ENCODE measurements around the gene EPB41L4A. TPM values are rescaled to one million over a fixed set of nuclear protein-coding genes. Genes with fewer than 3 reads are reported as not detected.

The EPB41L4A gene
- total RNA-seq, 3 donors from 2014 or later: 22.0 to 25.9 (median 22.6) TPM

DNA sequence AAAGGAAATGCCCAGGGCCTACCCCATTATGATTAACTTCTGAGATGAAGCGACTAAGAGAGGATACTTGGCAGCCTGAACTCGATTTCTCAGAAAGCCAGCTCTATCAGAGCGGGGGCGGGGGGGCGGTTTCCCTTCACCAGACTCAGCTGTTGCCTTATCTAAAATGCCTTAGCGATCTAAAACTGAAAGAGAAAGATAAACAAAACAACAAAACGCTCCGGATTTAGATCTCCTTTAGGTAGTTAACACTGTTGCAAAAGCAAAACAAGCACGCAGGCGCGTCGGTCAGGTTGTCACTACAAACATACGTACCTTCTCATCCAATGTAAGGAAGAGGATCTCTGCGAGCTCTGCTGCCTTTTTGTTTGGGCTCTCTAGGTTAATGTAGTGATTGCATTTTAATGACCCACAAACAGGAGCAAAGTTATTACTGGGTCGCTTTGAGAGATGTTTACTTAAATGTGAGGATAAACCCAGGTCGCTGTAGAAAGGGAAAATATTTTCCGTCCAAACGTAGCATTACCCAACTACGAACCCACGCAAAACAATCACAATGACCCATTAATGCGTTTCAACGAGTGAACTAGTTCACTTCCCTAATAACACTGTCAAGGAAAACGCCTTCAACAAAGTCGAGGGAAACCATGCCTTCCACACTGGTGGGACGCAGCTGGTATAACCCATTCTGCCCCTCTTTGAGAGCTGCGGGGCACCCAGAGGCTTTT, 982 bp downstream of the EPB41L4A start:
- H3K9me3 ChIP-seq: no peaks in the 10 kb centered on the region
- DNase-seq (ENCODE audit: low spot score in 2 of 2): peak; percentile 17 to 49
- intact Hi-C loops (cut with DNase I; ENCODE audit: low total_unique reads): no loop called here
- H3K36me3 ChIP-seq: no peaks in the 10 kb centered on the region
- TF ChIP-seq CTCF (IDR thresholded peaks at IDR 0.05) (no peak), POLR2A (IDR thresholded peaks at IDR 0.05) (no peak), POLR2AphosphoS5 (IDR thresholded peaks at IDR 0.05) (no peak)
- H3K4me1 ChIP-seq: no peaks in the 10 kb centered on the region
- H3K27me3 ChIP-seq: no peaks in the 10 kb centered on the region
- H3K27ac ChIP-seq: peak overlapping the region; percentile 70 to 81
- H3K4me3 ChIP-seq: peak overlapping the region; percentile 68 to 85 (median 72)

DNA sequence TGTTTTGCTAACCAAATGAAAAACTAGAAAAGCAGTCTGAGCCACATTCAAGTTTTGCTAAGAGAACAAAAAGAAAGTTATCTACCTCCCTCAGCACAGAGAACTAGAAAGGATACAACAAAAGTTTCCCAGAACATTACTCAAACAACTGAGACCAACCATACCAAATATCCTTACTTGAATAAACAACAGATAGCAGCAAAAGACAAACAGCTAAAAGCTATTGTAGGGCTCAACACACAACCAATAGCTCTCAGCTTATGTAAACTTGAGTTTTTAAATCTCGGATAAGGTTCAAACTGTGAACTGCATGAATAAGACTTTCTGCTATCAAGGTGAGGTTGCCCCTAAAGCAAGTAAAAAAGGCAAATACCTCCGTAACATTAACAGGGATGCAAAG, 3.5 kb downstream of the EPB41L4A start:
- Histone ChIP-seq H3K9me3 (no peaks in the 10 kb centered on the region), H3K27ac (no peak overlapping the region), H3K4me3 (no peak overlapping the region), H3K36me3 (no peaks in the 10 kb centered on the region), H3K27me3 (no peaks in the 10 kb centered on the region), H3K4me1 (no peaks in the 10 kb centered on the region)
- TF ChIP-seq POLR2AphosphoS5 (IDR thresholded peaks at IDR 0.05): no peak
- no peak for TF ChIP-seq CTCF (IDR thresholded peaks at IDR 0.05)
- TF ChIP-seq POLR2A (IDR thresholded peaks at IDR 0.05): no peak
- intact Hi-C loops (cut with DNase I; ENCODE audit: low total_unique reads): no loop called here
- no peak for DNase-seq (ENCODE audit: low spot score in 2 of 2)

DNA sequence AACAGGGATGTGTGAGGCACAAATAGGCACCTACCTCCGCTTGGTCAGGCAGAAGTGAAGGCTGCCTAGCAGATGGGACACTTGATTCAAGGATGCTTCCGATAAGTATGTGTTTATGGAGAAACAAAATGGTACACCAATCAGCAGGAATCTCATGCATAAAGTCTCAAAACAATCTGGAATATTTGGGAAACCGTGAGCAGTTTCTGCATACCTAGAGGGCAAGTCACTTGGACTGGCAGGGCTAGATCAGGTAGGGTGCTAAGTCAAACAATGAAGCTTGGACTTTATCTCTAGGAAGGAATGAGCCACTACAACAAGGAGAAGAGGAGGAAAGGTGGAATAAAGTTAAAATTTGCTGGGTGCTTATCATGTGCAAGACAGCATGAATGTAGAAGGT, 5.5 kb downstream of the EPB41L4A start:
- H3K36me3 ChIP-seq: no peaks in the 10 kb centered on the region
- no peaks in the 10 kb centered on the region for H3K4me1 ChIP-seq
- no peaks in the 10 kb centered on the region for H3K27me3 ChIP-seq
- no peak for TF ChIP-seq CTCF (IDR thresholded peaks at IDR 0.05)
- TF ChIP-seq POLR2A (IDR thresholded peaks at IDR 0.05): no peak
- TF ChIP-seq POLR2AphosphoS5 (IDR thresholded peaks at IDR 0.05): no peak
- intact Hi-C loops (cut with DNase I; ENCODE audit: low total_unique reads): no loop called here
- H3K9me3 ChIP-seq: no peaks in the 10 kb centered on the region
- DNase-seq (ENCODE audit: low spot score in 2 of 2): no peak
- H3K27ac ChIP-seq: no peak overlapping the region
- no peak overlapping the region for H3K4me3 ChIP-seq

DNA sequence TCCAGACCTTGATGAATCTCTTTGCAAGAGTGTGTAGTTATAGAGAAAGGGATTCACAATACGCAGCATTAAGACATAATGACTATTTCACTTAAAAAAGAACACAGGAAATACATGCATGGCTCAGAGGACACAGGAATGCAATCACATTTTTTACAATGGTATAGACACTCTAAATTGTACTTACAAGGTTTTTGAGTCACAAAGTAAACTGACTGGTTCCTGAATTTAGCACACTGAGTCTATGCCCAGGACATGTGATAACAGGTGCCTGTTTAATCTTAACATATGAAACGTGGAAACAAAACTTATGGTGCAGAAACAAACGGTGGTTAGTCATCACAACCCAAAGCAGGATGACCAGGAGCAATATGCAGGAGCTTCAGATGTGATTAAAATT, 6.7 kb downstream of the EPB41L4A start:
- TF ChIP-seq POLR2A (IDR thresholded peaks at IDR 0.05) (no peak), CTCF (IDR thresholded peaks at IDR 0.05) (no peak), POLR2AphosphoS5 (IDR thresholded peaks at IDR 0.05) (no peak)
- Histone ChIP-seq H3K4me1 (no peaks in the 10 kb centered on the region), H3K9me3 (no peaks in the 10 kb centered on the region), H3K4me3 (no peak overlapping the region), H3K27me3 (no peaks in the 10 kb centered on the region), H3K36me3 (no peaks in the 10 kb centered on the region), H3K27ac (no peak overlapping the region)
- DNase-seq (ENCODE audit: low spot score in 2 of 2): no peak
- intact Hi-C loops (cut with DNase I; ENCODE audit: low total_unique reads): no loop called here

DNA sequence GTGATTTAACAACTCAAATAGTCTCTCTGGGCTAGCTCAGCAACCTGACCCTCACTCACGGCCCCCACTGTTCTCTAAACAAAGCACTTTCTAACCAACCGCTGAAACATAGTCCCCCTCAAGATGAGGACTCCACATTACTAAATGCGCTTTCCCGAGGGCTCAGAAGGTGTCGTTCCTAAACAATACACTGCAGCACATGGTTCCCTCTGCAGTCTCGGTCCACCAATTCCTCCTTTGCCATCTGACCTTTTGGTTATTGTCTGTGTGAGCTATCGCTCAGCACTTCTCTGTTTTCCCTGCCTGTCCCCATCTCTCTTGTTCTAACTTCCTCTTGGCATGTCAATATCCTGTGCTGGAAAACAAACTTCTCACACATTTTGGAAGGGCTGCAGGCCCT, 7.2 kb downstream of the EPB41L4A start:
- TF ChIP-seq CTCF (IDR thresholded peaks at IDR 0.05) (no peak), POLR2AphosphoS5 (IDR thresholded peaks at IDR 0.05) (no peak), POLR2A (IDR thresholded peaks at IDR 0.05) (no peak)

More for the DNA sequence above, 7.2 kb downstream of the EPB41L4A start:
- no peaks in the 10 kb centered on the region for H3K36me3 ChIP-seq
- no peaks in the 10 kb centered on the region for H3K27me3 ChIP-seq
- H3K4me1 ChIP-seq: no peaks in the 10 kb centered on the region
- no peak overlapping the region for H3K4me3 ChIP-seq
- no peak overlapping the region for H3K27ac ChIP-seq
- intact Hi-C loops (cut with DNase I; ENCODE audit: low total_unique reads): no loop called here
- H3K9me3 ChIP-seq: no peaks in the 10 kb centered on the region
- no peak for DNase-seq (ENCODE audit: low spot score in 2 of 2)

Measured in breast epithelium (tissue), 4 donors.